GM18502 (cell line): ENCODE data around the gene ODAD4.
"Not testable (repeated sequence)": the region's sequence is repeated elsewhere in the genome, so short reads cannot be mapped to it uniquely, and the experiment has no call there.

ENCODE experiments used
- ATAC-seq: cut with Tn5 transposase; IDR thresholded peaks from one replicate; pipeline ENCODE4 v1.9.1; 2021; ENCODE audit warnings: mild to moderate bottlenecking; ENCODE audit not compliant: unreplicated experiment, poor library complexity

The ODAD4 gene

DNA sequence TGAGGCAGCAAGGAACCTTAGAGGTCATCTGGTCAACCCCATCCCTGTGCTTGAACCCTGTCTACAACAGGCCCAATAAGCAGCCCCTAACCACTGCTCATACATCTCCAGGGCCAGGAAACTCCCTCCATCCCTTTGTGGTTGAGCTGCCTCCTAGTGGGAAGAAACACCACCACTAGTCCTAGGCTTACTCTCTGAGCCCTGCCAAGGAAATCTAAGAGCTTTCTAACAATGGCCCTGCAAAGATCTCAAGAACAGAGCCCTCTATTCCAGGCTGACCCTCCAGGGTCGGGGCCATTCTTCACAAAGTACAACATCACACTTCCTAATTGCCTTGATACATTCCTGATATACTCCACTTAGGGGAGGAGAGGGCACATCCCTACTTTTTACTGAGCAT lies 17.5 kb upstream of the ODAD4 start:
- ATAC-seq, result no peak

DNA sequence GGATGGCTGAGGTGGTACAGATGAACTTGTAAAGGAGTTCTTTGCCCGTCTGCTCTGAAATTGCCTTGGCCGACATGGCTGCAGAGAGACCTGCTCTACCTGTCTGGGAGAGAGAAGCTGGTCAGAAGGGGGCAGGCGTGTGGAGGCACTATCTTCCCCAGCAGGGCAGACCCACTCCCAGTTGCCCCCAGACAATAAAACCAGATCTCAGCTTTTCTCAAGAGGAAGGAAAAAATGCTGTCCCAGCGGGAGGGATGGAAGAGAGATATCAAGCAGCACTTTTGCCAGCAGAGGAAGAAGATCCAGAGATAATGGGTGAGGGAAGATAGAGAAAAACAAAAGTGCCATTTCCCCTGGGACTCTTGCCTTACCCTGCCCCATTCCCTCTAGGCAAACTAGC lies 16.6 kb upstream of the ODAD4 start:
- no peak for ATAC-seq

DNA sequence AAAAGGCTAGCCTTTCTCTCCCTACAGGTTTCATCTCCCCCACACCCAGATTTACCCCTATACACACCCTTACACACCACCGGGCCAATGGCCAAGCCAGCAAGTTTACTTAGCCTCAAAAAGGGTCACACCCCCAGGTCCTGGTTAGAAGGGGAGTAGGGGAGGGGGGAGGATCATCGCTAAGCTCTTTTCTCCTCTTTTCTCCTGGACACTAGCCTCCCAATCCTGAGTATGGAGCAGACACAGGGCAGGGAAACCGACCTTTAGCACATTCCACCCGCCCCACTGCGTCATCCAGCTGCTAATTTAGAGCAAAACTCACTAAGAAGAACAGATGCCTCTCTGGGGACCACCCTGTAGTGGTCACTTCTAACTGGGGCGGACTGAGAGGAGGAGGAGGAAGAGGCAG lies 16.1 kb upstream of the ODAD4 start:
- ATAC-seq, result no peak

DNA sequence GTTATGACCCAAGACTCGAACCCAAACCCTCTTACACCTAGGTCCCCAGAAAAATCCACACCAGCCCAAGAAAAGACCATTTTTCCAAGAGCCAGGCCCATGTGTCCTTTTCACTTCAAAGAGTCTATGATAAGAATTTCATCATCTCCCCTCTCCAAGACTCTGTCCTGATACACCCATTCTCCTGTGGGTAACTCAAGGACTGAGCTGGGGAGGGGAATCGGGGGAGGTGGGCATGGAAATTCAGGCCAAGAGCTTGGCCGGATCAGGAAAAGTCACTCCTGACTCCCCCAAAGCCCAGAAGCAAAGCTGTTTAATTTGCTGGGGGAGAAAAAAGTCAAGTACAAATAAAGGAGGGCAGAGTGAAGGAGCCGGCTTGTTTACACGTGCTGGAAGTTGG lies 15.4 kb upstream of the ODAD4 start:
- ATAC-seq, result no peak

GRCh38 chr17:41915566-41915965 lies 14.9 kb upstream of the ODAD4 start:
- no peak for ATAC-seq

- ATAC-seq, result no peak
These were observed 13.2 kb upstream of the ODAD4 start for GRCh38 chr17:41917192-41917591.

- ATAC-seq, result peak; percentile 13
These were observed 12.6 kb upstream of the ODAD4 start for GRCh38 chr17:41917679-41918313.

DNA sequence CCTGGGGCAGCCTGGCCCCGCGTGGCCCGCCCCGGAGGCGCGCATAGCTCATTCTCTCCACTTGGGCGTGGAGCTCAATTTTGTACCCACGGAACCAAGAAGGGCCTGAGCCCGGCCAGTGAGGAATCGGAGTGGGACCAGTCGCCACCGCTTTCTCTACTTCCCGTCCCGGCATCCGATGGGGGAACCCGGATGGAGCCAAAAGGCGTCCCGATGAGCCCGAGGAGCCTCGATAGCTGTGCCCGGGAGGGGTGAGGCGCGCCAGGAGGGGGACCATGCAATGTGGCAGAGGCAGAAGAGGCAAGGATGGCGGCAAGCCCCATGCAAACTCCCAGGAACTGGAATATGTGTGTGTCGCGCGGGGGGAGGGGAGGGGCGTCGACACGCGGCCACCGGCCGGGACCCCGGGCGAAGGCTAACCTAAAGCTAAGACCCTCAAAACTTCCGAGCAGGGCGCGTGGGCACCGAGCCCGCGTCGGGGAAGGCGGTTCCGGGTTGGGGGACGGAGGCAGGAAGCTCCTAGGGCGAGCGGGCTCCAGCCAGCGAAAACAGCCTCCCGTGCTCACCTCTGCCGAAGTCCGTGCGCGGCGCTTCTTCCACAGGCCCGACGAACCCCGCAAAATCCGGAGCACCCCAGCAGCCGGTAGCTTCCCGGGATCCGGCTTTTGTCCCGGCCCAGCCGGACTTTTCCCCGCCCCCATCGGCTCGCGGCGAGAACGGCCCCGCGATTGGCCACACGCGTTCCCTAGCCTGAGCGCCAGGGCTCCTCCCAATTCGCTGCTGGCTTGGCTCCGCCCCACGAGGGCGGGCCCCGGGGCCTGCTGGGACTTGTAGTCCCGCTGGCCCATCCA lies 11.9 kb upstream of the ODAD4 start, which contains the start of gene ACLY:
TSS of gene ACLY (minus strand) at position 638 of the 851 bp plus-strand sequence. CDS start 5,078 bp downstream, outside the sequence.
- peak; percentile 96 for ATAC-seq

DNA sequence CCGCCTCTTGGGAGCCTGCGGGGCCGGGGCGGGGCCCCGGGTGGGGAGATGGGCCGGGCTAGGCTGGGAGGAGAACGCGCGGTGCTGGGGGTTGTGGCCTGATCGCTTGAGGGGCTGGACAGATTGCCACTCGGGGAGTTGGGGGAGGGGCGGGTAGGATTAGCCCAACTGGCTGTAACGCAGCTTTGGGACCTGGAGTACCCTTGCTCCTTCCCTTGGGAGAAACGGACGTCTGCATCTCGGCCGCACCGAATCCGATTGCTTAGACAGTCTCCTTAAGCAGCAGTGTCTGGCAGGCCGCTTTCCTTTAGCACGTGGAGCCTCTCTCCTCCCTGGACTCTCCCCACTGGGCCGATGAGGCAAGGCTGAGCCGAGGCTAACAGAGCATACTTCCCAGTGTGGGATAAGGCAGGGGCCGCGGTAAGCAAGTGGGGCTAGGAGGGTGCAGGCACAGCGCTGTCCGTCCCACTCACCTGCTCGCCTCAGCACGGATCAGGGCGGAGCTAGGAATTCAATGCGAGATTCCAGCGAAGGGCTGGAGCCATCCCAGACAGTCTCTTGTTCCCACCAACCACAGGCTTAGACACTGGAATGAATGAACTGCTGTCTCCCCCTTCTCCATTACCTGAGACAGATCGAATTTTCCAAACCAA lies 11.1 kb upstream of the ODAD4 start:
- peak; percentile 12 for ATAC-seq

GRCh38 chr17:41919840-41920579 lies 10.4 kb upstream of the ODAD4 start:
- no peak for ATAC-seq

DNA sequence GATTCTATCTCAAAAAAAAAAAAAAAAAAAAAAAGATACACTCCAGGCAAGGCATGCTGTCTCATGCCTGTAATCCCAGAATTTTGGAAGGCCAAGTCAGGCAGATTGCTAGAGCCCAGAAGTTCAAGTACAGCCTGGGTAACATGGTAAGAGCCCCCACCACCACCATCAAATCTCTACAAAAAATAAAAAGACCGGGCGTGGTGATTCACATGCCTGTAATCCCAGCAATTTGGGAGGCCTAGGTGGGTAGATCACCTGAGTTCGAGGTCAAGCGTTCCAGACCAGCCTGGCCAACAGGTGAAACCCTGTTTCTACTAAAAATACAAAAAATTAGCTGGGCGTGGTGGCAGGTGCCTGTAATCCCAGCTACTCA lies 9.8 kb upstream of the ODAD4 start:
- no peak for ATAC-seq

GRCh38 chr17:41925991-41926590 lies 4.3 kb upstream of the ODAD4 start:
- ATAC-seq, result no peak

GRCh38 chr17:41928693-41929251 lies 1.6 kb upstream of the ODAD4 start:
- no peak for ATAC-seq

DNA sequence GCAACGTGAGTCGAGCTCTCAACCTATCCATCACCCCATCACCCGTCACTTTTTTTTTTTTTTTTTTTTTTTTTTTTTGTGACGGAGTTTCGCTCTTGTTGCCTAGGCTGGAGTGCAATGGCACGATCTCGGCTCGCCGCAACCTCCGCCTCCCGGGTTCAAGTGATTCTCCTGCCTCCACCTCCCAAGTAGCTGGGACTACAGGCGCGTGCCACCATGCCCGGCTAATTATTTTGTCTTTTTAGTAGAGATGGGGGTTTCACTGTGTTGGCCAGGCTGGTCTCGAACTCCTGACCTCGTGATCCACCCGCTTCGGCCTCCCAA lies 378 bp downstream of the ODAD4 start:
- ATAC-seq, result peak; percentile 35

DNA sequence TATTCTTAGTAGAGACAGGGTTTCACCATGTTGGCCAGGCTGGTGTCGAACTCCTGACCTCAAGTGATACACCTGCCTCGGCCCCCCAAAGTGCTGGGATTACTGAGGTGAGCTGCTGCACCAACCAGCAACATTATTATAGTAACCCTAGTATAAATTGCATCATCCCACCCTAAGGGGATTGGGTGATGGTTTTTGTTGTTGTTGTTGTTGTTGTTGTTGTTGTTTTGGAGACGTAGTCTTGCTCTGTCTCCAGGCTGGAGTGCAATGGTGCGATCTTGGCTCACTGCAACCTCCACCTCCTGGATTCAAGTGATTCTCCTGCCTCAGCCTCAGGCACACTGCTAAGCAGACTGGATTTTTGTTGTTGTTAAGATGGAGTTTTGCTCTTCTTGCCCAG lies 1.3 kb downstream of the ODAD4 start:
- ATAC-seq, result not testable (repeated sequence)

DNA sequence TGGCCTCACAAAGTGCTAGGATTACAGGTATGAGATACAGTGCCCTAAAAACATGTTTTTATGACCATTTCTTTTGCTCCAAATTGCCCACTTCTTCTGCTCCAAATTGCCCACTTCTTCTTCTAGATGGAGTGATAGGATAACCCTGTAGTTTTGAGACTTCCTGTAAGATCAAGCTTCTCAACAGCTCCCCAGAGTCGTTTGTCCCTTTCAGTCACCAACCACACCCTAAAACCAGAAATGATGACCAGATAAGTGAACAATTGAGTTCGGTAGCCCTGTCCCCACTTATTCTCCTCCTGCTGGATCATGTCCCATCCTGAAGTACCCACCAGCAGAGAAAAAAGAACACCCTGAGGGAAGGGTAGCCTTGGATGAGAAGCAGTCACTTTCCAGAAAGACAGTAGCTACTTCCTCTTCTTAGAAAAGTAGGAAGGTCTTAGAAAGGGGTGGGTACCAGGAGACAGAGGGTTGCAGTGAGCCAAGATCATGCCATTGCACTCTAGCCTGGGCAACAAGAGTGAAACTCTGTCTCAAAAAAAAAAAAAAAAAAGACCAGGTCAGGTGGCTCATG lies 2.5 kb downstream of the ODAD4 start:
- no peak for ATAC-seq

DNA sequence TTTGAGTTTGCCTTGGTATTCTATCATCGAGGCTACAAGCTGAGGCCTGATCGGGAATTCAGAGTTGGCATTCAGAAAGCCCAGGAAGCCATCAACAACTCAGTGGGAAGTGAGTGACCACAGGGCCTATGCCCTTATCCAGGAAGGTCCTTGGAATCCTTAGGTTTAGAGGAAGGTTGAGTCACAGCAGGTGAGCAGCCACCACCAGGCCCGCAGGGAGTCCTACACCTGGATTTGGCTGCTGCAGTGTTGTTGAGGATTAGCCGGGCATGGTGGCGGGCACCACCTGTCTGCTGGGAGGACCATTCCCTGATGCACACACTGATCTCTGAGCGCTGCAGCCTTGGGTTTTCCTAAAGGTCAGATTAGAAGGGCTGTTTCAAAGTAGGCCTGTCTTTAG lies 5.2 kb downstream of the ODAD4 start:
- no peak for ATAC-seq

DNA sequence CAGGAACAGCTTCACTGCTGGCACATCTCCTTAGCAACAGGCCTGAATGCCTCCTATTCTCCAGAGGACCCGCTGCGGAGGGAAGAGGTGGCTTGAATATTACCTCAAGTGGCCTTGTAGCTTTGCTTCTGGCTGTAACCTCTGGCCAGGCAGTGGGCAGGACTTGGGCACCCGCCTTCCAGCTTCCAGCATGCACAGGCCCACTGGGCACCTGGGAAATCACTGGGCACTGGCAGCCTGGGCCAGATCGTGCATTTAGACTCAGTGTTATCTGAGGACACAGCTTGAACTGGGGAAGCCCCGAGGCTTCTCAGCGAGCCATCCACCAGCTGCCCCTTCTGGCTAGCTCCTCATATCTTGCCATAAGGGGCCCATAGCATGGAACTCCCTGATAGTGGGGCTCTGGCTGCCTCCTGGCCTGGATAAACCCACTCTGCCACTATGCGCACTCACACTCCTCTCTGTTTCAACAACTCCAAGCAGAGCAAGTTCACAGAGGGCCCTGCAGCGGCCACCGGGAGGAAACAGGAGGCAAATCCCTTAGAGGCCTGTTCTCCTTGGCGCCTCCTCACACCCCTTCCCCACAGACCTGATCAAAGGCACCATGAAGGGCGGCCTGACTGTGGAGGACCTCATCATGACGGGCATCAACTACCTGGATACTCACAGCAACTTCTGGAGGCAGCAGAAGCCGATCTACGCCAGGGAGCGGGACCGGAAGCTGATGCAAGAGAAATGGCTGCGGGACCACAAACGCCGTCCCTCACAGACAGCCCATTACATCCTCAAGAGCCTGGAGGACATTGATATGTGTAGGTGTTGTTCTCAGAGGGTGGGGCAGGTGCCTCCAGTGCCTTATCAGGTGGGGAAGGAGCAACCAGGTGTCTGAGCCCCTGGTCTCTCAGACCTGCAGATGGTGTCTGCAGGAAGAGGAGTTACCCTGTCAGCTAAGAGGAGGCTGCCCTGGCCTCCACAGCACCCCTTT lies 7.8 kb downstream of the ODAD4 start:
- no peak for ATAC-seq
